ENCODE measurements around the gene CCDC137.

The CCDC137 gene

GRCh38 chr17:81719410-81720266 is 53.1 kb downstream of the CCDC137 start:
- Mint-ChIP-seq H3K27ac (ENCODE audit: low read depth) (no peak overlapping the region), H3K27me3 (peaks cover 9% of the 10 kb centered on the region), H3K9me3 (no peaks in the 10 kb centered on the region), H3K4me3 (no peak overlapping the region), H3K4me1 (no peaks in the 10 kb centered on the region), H3K36me3 (ENCODE audit: insufficient read depth) (no peaks in the 10 kb centered on the region)
- ATAC-seq (replicated peaks; ENCODE audit: extremely low read depth, poor library complexity, severe bottlenecking) (no peak), DNase-seq (ENCODE audit: low spot score in 2 of 2) (no peak)

GRCh38 chr17:81720267-81721071 is 53.9 kb downstream of the CCDC137 start:
- ATAC-seq (replicated peaks; ENCODE audit: extremely low read depth, poor library complexity, severe bottlenecking) (no peak), DNase-seq (ENCODE audit: low spot score in 2 of 2) (no peak)
- Mint-ChIP-seq H3K27me3 (peaks cover 9% of the 10 kb centered on the region), H3K9me3 (no peaks in the 10 kb centered on the region), H3K36me3 (ENCODE audit: insufficient read depth) (no peaks in the 10 kb centered on the region), H3K4me1 (no peaks in the 10 kb centered on the region), H3K4me3 (no peak overlapping the region), H3K27ac (ENCODE audit: low read depth) (no peak overlapping the region)

GRCh38 chr17:81722184-81723120 is 55.9 kb downstream of the CCDC137 start:
- DNase-seq (ENCODE audit: low spot score in 2 of 2) (no peak), ATAC-seq (replicated peaks; ENCODE audit: extremely low read depth, poor library complexity, severe bottlenecking) (no peak)
- Mint-ChIP-seq H3K27me3 (peaks cover 19% of the 10 kb centered on the region), H3K4me1 (no peaks in the 10 kb centered on the region), H3K9me3 (no peaks in the 10 kb centered on the region), H3K27ac (ENCODE audit: low read depth) (no peak overlapping the region), H3K36me3 (ENCODE audit: insufficient read depth) (no peaks in the 10 kb centered on the region), H3K4me3 (no peak overlapping the region)

All from central memory CD8-positive, alpha-beta T cell (primary cell).